HT-29 (cell line): ENCODE measurements around the gene CFAP221. TPM values are rescaled to one million over a fixed set of nuclear protein-coding genes. Genes with fewer than 3 reads are reported as not detected.
A peak's percentile ranks its signal among the peaks of the same experiment; 100 is the strongest.

ENCODE experiments used
- DNase-seq: peaks from one replicate; pipeline ENCODE4 v3.0.0-alpha.2; 2015; ENCODE audit warnings: low spot score
- total RNA-seq: library from RNA; depleted of rRNA; stranded (reverse); fragments of >200 nt; shearing (Covaris generic); gene quantifications from 2 replicates; pipeline ENCODE4 v1.2.3, GENCODE V29; 2014

CFAP221 gene
- total RNA-seq, 1 experiment from 2014 or later = not detected

GRCh38 chr2:119536707-119537106 is 7.5 kb upstream of the CFAP221 start:
- no peak for DNase-seq

GRCh38 chr2:119537792-119538191 is 6.5 kb upstream of the CFAP221 start:
- no peak for DNase-seq

- DNase-seq = no peak
These were observed 2.8 kb upstream of the CFAP221 start for GRCh38 chr2:119541476-119541875.

- DNase-seq = no peak
These were observed 758 bp downstream of the CFAP221 start for GRCh38 chr2:119544939-119545475.

GRCh38 chr2:119545754-119546446 is 1.7 kb downstream of the CFAP221 start:
- DNase-seq = no peak

DNA sequence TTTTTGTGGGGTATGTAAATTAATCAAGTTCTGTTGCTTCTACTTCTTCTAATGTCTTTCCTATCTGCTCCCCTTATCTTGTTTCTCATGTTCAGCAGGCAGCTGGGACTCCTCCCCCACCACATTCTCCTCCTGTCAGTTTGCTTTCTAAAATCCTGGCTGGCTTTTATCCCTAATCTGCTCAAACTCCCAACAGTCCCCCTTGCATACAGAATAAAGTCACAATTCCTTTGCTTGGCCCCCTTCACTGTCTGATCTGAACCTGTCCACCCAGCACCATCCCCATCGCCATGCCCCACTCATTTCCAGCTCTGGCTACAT is 2.2 kb downstream of the CFAP221 start:
- DNase-seq = no peak

DNA sequence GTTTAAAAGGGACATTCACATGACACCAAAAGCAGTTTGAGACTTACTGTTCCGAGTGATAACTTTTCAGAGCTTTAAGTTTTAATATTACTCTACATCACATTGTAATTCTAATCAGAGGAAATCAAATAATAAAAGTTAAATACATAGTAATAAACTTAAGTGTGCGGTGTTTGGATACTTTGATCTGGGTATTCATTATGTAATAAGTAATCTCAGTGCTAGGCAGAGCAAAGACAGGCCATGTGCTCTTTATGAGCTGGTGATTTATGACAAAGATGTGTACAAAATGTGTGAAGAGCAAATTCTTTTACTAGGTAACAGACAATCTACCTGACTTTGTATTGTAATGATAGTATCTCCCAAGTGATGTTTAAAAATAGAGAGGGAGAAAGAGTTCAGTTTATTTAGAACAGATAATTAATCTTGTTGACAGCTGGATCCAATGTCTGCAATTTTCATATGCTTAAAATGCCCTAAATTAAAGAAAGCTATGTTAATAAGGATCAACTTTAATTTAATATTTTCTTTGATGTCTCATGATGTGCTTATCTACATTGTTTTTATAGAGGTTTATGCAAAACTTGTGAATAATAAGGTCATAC is 4.4 kb downstream of the CFAP221 start:
- peak; percentile 65 for DNase-seq

GRCh38 chr2:119549241-119549640 is 5.0 kb downstream of the CFAP221 start:
- peak; percentile 27 for DNase-seq

GRCh38 chr2:119550346-119550745 is 6.1 kb downstream of the CFAP221 start:
- DNase-seq = peak; percentile 38

- DNase-seq = no peak
These were observed 6.6 kb downstream of the CFAP221 start for GRCh38 chr2:119550856-119551255.

DNA sequence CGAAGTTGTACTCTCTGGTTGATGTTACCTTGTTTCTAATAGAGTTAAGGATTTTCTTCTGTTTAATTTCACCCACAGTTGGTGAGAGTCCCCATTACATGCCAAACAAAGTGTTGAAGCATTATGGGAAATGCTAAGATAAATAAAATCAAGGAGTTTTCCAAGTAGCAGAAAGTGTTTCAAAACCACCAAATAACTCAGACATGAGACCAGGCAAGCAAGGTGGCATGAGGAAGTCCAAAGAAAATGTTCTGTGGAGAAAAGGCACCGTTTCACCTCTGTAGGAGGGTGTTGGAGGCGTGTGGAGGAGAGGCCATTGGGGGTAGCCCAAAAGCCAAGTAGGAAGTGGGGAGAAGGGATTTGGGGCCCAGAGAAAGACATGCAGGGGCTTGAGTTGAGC is 8.7 kb downstream of the CFAP221 start:
- DNase-seq = no peak

DNA sequence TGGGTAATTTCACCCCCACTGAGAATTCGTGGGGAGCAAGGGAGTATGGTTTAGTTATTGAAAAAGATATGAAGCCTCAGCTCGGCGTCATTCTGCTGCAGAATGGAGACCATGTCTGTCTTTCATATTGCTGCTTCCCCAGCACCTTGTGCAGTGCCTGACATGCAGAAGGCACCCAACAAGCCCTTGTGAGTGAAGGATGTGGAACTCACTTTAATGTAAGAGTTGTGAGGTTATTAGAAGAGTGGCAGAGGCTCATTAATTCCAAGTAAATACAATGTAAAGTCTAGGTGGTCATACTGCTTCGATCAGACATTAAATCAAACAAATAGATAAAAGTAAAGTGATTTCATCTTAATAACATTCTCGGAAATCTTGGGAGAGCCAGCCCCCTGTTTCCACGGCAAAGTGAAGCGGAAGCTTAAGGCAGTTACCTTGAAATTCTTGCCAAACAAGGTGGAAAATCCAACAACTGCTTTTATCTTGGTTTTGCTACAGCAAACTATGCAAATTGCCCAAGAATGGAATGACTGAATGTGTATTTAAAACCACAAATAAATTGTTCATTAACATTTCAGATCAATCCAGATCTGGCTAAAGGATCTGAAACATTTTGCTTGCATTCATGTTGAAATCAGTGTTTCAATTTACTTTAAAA is 9.6 kb downstream of the CFAP221 start:
- peak; percentile 44 for DNase-seq

DNA sequence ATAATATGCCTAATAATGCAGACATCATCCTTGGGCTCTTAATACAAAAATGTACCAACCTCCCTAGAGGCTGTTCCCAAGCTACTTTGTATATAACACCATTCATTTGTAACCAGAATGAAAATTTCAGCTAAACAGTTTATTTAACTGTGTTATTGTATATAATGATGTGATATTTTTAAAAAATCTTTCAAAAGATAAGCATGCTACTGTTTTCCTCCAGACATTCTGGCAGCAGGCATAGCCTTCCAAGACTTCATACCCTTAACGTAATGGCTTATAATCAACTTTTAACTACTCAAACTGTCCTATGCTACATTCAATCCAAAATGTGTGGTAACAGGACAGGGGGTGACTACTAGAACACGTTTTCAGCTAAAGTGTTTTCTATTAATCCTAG is 21.2 kb downstream of the CFAP221 start:
- no peak for DNase-seq

DNA sequence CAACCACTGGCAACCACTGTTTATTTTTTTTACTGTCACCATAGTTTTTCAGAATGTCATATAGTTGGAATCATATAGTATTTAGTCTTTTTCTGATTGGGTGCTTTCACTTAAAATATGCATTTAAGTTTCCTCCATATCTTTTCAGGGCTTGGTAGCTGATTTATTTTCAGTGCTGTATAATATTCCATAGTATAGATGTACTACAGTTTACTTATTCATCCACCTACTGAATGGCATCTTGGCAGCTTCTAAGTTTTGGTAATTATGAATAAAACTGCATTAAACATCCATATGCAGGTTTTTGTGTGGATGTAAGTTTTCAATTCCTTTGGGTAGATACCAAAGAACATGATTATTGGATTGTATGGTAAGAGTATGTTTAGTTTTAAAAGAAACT is 23.0 kb downstream of the CFAP221 start:
- DNase-seq = no peak

DNA sequence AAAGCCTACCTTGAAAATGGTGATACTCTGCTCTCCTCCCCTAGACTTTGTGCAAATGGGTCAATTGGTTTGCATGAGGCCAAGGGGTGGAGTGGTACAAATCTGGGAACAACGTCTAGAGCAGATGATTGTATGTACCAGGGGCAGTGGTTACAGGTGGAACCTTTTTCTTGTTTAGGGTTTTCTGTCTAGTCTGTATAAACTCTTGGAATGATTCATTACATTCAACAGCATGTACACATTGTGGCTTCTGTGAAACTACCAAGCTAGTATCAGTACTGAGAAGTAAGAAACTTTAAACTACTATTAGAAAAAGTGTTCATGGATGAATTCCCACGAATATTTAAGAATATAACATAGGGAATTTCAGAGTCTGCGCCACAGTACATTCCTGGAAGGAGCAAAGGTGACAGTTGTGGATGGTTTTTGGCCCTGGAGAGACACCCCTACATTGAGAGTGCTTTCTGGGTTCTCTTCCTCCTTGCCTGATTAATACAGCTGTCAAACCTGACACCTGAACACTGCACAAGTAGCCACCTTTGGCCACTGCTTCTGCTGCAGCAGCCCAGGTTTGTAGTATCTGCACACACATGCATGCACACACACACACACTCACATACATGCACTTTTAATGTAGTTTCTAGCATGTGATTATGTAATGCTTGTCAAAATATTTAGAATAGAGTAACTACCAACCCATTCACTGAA is 30.0 kb downstream of the CFAP221 start:
- no peak for DNase-seq

DNA sequence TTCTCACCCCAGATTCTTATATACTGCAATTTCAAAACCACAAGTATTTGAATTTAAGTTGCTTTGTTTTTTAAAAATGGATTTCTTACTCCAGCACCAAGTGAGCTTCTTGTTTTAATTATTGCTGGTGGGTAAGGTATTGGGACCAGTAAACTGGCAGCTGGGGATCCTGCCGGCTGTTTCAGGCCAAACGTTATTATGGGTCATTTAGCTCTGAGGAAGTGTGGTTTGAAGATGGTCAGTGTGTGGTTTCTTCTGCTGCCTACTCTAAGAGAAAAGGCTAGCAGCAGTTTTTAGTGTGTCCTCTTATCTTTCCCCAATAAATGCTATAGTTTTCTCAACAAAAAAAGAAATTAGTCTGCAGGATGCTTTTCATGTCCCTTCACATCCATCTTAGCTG is 30.6 kb downstream of the CFAP221 start:
- no peak for DNase-seq

DNA sequence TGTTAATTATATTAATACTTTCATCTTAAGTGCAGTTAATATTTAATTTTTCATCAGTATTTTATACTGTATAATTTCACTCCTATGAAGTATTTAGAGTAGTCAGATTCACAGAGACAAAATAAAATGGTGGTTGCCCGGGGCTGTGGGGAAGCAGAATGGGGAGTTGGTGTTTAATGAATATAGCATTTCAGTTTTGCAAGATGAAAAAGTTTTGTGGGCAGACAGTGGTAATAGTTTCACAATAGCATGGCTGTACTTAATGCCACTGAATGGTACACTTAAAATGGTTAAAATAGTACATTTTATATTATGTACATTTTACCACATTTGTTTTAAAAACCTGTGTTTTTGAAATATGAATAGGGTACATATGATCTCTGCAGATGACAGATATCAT is 31.2 kb downstream of the CFAP221 start:
- DNase-seq = no peak

GRCh38 chr2:119579424-119580295 is 35.4 kb downstream of the CFAP221 start:
- no peak for DNase-seq

- no peak for DNase-seq
These were observed 36.4 kb downstream of the CFAP221 start for GRCh38 chr2:119580550-119581072.

DNA sequence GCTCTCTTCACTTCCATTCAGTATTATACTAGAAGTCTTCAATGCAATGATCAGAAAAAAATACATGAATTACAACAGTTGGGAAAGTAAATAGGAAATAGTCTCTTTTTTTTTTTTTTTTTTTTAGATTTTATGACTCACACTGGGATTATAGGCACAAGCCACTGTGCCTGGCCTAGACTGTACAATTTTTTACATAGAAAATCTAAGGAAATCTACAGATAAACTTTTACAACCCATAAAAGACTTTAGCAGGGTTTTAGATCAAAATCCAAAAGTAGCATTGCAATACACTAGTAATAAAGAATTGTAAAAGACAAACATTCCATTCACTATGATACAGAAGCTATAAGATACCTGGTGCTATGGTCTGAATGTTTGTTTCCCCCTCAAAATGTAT is 39.0 kb downstream of the CFAP221 start:
- DNase-seq = no peak

DNA sequence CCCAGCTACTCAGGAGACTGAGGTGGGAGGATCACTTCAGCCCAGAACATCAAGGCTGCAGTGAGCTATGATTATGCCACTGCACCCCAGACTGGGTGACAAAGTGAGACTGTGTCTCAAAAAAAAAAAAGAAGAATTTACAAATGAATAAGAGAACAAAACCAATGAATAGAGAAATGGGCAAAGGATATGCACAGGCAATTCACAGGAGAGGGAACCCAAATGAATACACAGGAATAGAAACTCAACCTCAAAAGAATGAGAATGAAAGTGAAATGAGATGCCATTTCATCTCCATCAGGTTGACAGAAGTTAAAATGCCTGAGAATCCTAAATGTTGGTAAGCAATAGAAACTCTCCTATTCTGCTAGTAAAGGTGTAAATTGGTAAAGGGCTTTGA is 40.2 kb downstream of the CFAP221 start:
- DNase-seq = no peak
